HepG2 (cell line): ENCODE measurements around the gene ENTPD6. TPM values are rescaled to one million over a fixed set of nuclear protein-coding genes. Genes with fewer than 3 reads are reported as not detected.
A peak's percentile ranks its signal among the peaks of the same experiment; 100 is the strongest.

Experiments used
- HOXA3 ChIP-seq: sonication (generic); formaldehyde crosslinking; IDR thresholded peaks from 2 replicates; pipeline ENCODE4 v1.5.0; 2020; ENCODE audit warnings: missing genetic modification reagents
- IKZF5 ChIP-seq: IDR thresholded peaks from 2 replicates; pipeline ENCODE4 v1.6.1; 2018; ENCODE audit warnings: missing genetic modification reagents, mild to moderate bottlenecking, missing compliant biosample characterization
- KIAA2018 ChIP-seq: sonication (generic); formaldehyde crosslinking; IDR thresholded peaks from 2 replicates; pipeline ENCODE4 v1.5.0; 2020; ENCODE audit warnings: mild to moderate bottlenecking, missing genetic modification reagents, borderline replicate concordance
- TAF15 ChIP-seq: fragments of 200-400 bp; formaldehyde crosslinking; IDR thresholded peaks from one replicate; pipeline ENCODE4 v1.6.1; 2018; ENCODE audit warnings: mild to moderate bottlenecking, low read depth, low read length; ENCODE audit not compliant: poor library complexity, severe bottlenecking
- ZBTB4 ChIP-seq: sonication (generic); formaldehyde crosslinking; IDR thresholded peaks from 2 replicates; pipeline ENCODE4 v1.4.0; 2020; ENCODE audit warnings: missing genetic modification reagents, mild to moderate bottlenecking, borderline replicate concordance
- ZNF235 ChIP-seq: sonication (generic); formaldehyde crosslinking; IDR thresholded peaks from 2 replicates; pipeline ENCODE4 v1.8.1; 2023; ENCODE audit warnings: mild to moderate bottlenecking, missing genetic modification reagents, borderline replicate concordance
- ZNF281 ChIP-seq: sonication (generic); formaldehyde crosslinking; IDR thresholded peaks from 2 replicates; pipeline ENCODE4 v1.4.0; 2020; ENCODE audit warnings: missing genetic modification reagents, borderline replicate concordance
- ZNF432 ChIP-seq: sonication (generic); formaldehyde crosslinking; IDR thresholded peaks from 2 replicates; pipeline ENCODE4 v1.5.0; 2020; ENCODE audit warnings: missing genetic modification reagents, mild to moderate bottlenecking, borderline replicate concordance
- ZNF644 ChIP-seq: IDR thresholded peaks from 2 replicates; pipeline ENCODE4 v1.6.1; 2016; ENCODE audit warnings: low read depth
- ZNF674 ChIP-seq: sonication (generic); formaldehyde crosslinking; IDR thresholded peaks from 2 replicates; pipeline ENCODE4 v1.5.0; 2020; ENCODE audit warnings: low read depth, mild to moderate bottlenecking, missing genetic modification reagents
- polyA plus RNA-seq, 8 experiments: library from polyadenylated mRNA; depleted of rRNA in 3 of 8; stranded (reverse) in 7 of 8; unstranded in 1 of 8; fragments of >200 nt; fragmentation: Illumina TruSeq in 4 of 8; extraction: Trizol in 4 of 8; gene quantifications; 2 replicates each; pipeline versions ENCODE4 v1.2.1 to v1.2.3, GENCODE V29; 2011 to 2016; ENCODE audit warnings: low read depth in 4 of 8, missing spikeins in 1 of 8, mixed read lengths in 1 of 8; ENCODE audit not compliant: insufficient read depth in 1 of 8
- total RNA-seq, 5 experiments: library from RNA; depleted of rRNA; stranded (reverse); fragments of >200 nt; fragmentation: Illumina TruSeq; extraction: Trizol; gene quantifications; 2 replicates each; pipeline ENCODE4 v1.2.3, GENCODE V29; 2016; ENCODE audit warnings: low read depth in 1 of 5

The ENTPD6 gene
- total and polyA plus RNA-seq, 2 of the 13 experiments (the other 11 are each of a cell fraction or from before 2014, with no cell fraction given): 164 to 172 TPM

GRCh38 chr20:25247000-25247517 is 51.5 kb downstream of the ENTPD6 start (continued):
- TF ChIP-seq ZNF235 (CRISPR knock-in tag) (no peak; the same call in none of the 2 replicates), ZNF432 (CRISPR knock-in tag) (no peak), TAF15 (no peak), ZBTB4 (CRISPR knock-in tag) (peak; percentile 89), ZNF281 (CRISPR knock-in tag) (peak; percentile 31; the same call in 1 of the 2 replicates), IKZF5 (CRISPR knock-in tag) (peak; percentile 35; the same call in 1 of the 2 replicates), ZNF644 (CRISPR knock-in tag) (no peak), ZNF674 (no peak), KIAA2018 (CRISPR knock-in tag) (no peak), HOXA3 (CRISPR knock-in tag) (peak; percentile 68)
